ENCODE measurements around the gene HTR3D. TPM values are rescaled to one million over a fixed set of nuclear protein-coding genes. Genes with fewer than 3 reads are reported as not detected.

Gene HTR3D
- total and polyA plus RNA-seq, 2 of the 13 experiments (the other 11 are each of a cell fraction or from before 2014, with no cell fraction given): not detected

GRCh38 chr3:183988216-183988790 is 43.2 kb upstream of the HTR3D start (continued):
- TF ChIP-seq ELF4 (CRISPR knock-in tag; IDR thresholded peaks at IDR 0.05; ENCODE audit: borderline replicate concordance) (no peak), RXRA (CRISPR knock-in tag; IDR thresholded peaks at IDR 0.05) (peak; percentile 68), ZSCAN29 (CRISPR knock-in tag; conservative IDR thresholded peaks at IDR 0.05) (peak; percentile 75; the same call in 1 of the 2 replicates), KMT2B (CRISPR knock-in tag; IDR thresholded peaks at IDR 0.05) (peak; percentile 44; the same call in 1 of the 2 replicates), DDIT3 (CRISPR knock-in tag; IDR thresholded peaks at IDR 0.05) (no peak), ZNF891 (CRISPR knock-in tag; IDR thresholded peaks at IDR 0.05) (0 out of 2 replicates have a peak, but pooled peaks have one; percentile 38), ZNF7 (CRISPR knock-in tag; IDR thresholded peaks at IDR 0.05) (no peak), ATF7-NPFF (CRISPR knock-in tag; IDR thresholded peaks at IDR 0.05; ENCODE audit: low read depth) (no peak), POLR2G (IDR thresholded peaks at IDR 0.05; ENCODE audit: low read depth, low read length) (peak; percentile 55; the same call in 1 of the 2 replicates), HOXA5 (CRISPR knock-in tag; IDR thresholded peaks at IDR 0.05) (0 out of 2 replicates have a peak, but pooled peaks have one; percentile 12), ZNF749 (CRISPR knock-in tag; IDR thresholded peaks at IDR 0.05; ENCODE audit: borderline replicate concordance) (no peak), PLRG1 (conservative IDR thresholded peaks at IDR 0.05) (no peak), ZNF709 (CRISPR knock-in tag; IDR thresholded peaks at IDR 0.05) (no peak), REPIN1 (CRISPR knock-in tag; IDR thresholded peaks at IDR 0.05; ENCODE audit: borderline replicate concordance, low read depth) (peak; percentile 52; the same call in 1 of the 2 replicates), ZNF281 (CRISPR knock-in tag; IDR thresholded peaks at IDR 0.05; ENCODE audit: borderline replicate concordance) (peak; percentile 33; the same call in 1 of the 2 replicates), ZNF773 (CRISPR knock-in tag; IDR thresholded peaks at IDR 0.05; ENCODE audit: borderline replicate concordance) (no peak), ZSCAN9 (CRISPR knock-in tag; IDR thresholded peaks at IDR 0.05; ENCODE audit: borderline replicate concordance) (no peak), ZNF780A (CRISPR knock-in tag; IDR thresholded peaks at IDR 0.05) (no peak), ZNF879 (CRISPR knock-in tag; IDR thresholded peaks at IDR 0.05) (no peak), SNRNP70 (IDR thresholded peaks at IDR 0.05; ENCODE audit: low read depth, low read length) (no peak), TEAD3 (CRISPR knock-in tag; optimal IDR thresholded peaks at IDR 0.05; ENCODE audit: borderline replicate concordance) (peak; percentile 64), ZNF17 (CRISPR knock-in tag; IDR thresholded peaks at IDR 0.05) (no peak), POLR2AphosphoS5 (IDR thresholded peaks at IDR 0.05; ENCODE audit: low read depth, low read length) (0 out of 2 replicates have a peak, but pooled peaks have one; percentile 35)
- TF ChIP-seq, protein P1, sequence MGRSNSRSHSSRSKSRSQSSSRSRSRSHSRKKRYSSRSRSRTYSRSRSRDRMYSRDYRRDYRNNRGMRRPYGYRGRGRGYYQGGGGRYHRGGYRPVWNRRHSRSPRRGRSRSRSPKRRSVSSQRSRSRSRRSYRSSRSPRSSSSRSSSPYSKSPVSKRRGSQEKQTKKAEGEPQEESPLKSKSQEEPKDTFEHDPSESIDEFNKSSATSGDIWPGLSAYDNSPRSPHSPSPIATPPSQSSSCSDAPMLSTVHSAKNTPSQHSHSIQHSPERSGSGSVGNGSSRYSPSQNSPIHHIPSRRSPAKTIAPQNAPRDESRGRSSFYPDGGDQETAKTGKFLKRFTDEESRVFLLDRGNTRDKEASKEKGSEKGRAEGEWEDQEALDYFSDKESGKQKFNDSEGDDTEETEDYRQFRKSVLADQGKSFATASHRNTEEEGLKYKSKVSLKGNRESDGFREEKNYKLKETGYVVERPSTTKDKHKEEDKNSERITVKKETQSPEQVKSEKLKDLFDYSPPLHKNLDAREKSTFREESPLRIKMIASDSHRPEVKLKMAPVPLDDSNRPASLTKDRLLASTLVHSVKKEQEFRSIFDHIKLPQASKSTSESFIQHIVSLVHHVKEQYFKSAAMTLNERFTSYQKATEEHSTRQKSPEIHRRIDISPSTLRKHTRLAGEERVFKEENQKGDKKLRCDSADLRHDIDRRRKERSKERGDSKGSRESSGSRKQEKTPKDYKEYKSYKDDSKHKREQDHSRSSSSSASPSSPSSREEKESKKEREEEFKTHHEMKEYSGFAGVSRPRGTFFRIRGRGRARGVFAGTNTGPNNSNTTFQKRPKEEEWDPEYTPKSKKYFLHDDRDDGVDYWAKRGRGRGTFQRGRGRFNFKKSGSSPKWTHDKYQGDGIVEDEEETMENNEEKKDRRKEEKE (IDR thresholded peaks at IDR 0.05): no peak

Measured in HepG2 (cell line).